Panc1 (cell line): ENCODE data around the gene B4GALT2. TPM values are rescaled to one million over a fixed set of nuclear protein-coding genes. Genes with fewer than 3 reads are reported as not detected.

Experiments used
- ATAC-seq: fragments of 200-7000 bp; cut with Tn5 transposase; 2 replicates; pipeline ENCODE4 v1.9.1; 2020; ENCODE audit warnings: mild to moderate bottlenecking, moderate library complexity
- BruUV-seq: library from RNA; stranded (reverse); fragments of 400-500 nt; replicated peaks from 2 replicates; lab custom pipeline; 2021; lab: Mats Ljungman, UMichigan
- CTCF ChIA-PET: fragments of 300-600 bp; sonication (Branson Sonifier 250); formaldehyde crosslinking; loops from one replicate; lab custom pipeline; 2022; ENCODE audit warnings: antibody characterized with exemption; lab: Charles Lee
- POLR2A ChIA-PET: fragments of 300-600 bp; sonication (Branson Sonifier 250); formaldehyde crosslinking; loops from one replicate; lab custom pipeline; 2022; ENCODE audit warnings: antibody characterized with exemption; lab: Charles Lee
- DNase-seq: peaks from one replicate; pipeline ENCODE4 v3.0.0-alpha.2; 2010; ENCODE audit warnings: low read depth, low spot score
- H3K27ac ChIP-seq: 2 replicates; pipeline ENCODE4 v1.5.1; 2011; ENCODE audit warnings: mild to moderate bottlenecking, low read length, inconsistent platforms
- H3K27me3 ChIP-seq: fragments of 200-500 bp; sonication (Bioruptor generic); 2 replicates; pipeline ENCODE4 v1.6.0; 2014; ENCODE audit warnings: low read length, inconsistent platforms; ENCODE audit not compliant: control insufficient read depth, insufficient read depth
- H3K36me3 ChIP-seq: fragments of 200-500 bp; sonication (Bioruptor generic); 2 replicates; pipeline ENCODE4 v1.5.1; 2014; ENCODE audit warnings: inconsistent platforms, mild to moderate bottlenecking, low read length, moderate library complexity; ENCODE audit not compliant: control insufficient read depth, insufficient read depth
- H3K4me1 ChIP-seq: 2 replicates; pipeline ENCODE4 v1.5.1; 2011; ENCODE audit warnings: inconsistent platforms, mild to moderate bottlenecking, low read length, moderate library complexity; ENCODE audit not compliant: control insufficient read depth, insufficient read depth
- H3K4me3 ChIP-seq, 2 experiments: 2 replicates each; pipeline ENCODE4 v1.5.1; 2011 to 2012; ENCODE audit warnings: low read depth in 2 of 2, low read length in 2 of 2, mild to moderate bottlenecking in 2 of 2, inconsistent platforms in 1 of 2, moderate library complexity in 1 of 2
- H3K9me3 ChIP-seq: fragments of 200-500 bp; sonication (Bioruptor generic); 2 replicates; pipeline ENCODE4 v1.5.1; 2014; ENCODE audit warnings: low read depth, mild to moderate bottlenecking, inconsistent platforms, low read length, moderate library complexity; ENCODE audit not compliant: control insufficient read depth, insufficient read depth
- POLR2AphosphoS5 ChIP-seq: IDR thresholded peaks from 2 replicates; pipeline ENCODE4 v1.6.1; 2012; ENCODE audit warnings: mild to moderate bottlenecking, low read depth, low read length, moderate library complexity
- SIN3A ChIP-seq: IDR thresholded peaks from 2 replicates; pipeline ENCODE4 v1.6.1; 2012; ENCODE audit warnings: low read depth, mild to moderate bottlenecking, low read length, moderate library complexity, borderline replicate concordance; ENCODE audit not compliant: insufficient read depth
- TCF7L2 ChIP-seq: IDR thresholded peaks from 2 replicates; pipeline ENCODE4 v1.6.1; 2011; ENCODE audit warnings: mild to moderate bottlenecking, low read depth, low read length, inconsistent platforms
- in situ Hi-C: cut with HindIII; loops from 2 replicates; pipeline ENCODE4 v1.10.0; 2016; ENCODE audit warnings: low sequenced_read_pairs, low pct_unique_long_range_greater_than_20kb
- intact Hi-C: fragments of 100-400 bp; cut with micrococcal nuclease; formaldehyde crosslinking; loops from one replicate; pipeline ENCODE4 v1.10.0; 2022; ENCODE audit not compliant: unreplicated experiment
- total RNA-seq: library from RNA; stranded (reverse); gene quantifications from one replicate; pipeline ENCODE4 v1.2.1, GENCODE V29; 2021; ENCODE audit not compliant: unreplicated experiment
- TF ChIP-seq, protein P1 (sequence below), 2 experiments: IDR thresholded peaks; 2 replicates each; pipeline ENCODE4 v1.6.1; 2011 to 2012; ENCODE audit warnings: low read depth in 2 of 2, control low read depth in 1 of 2, low read length in 1 of 2, mild to moderate bottlenecking in 1 of 2, moderate library complexity in 1 of 2; ENCODE audit not compliant: insufficient read depth in 1 of 2
- TF ChIP-seq, protein P2 (sequence below): fragments of 450-650 bp; IDR thresholded peaks from 2 replicates; pipeline ENCODE4 v1.5.1; 2017; ENCODE audit warnings: mild to moderate bottlenecking

Gene B4GALT2
- total RNA-seq, 1 experiment from 2014 or later = 90.1 TPM

- Histone ChIP-seq H3K4me3 (no peak overlapping the region), H3K27ac (no peak overlapping the region), H3K36me3 (no peaks in the 10 kb centered on the region; the same call in 1 of the 2 replicates), H3K4me1 (peaks cover 6% of the 10 kb centered on the region; the same call in 1 of the 2 replicates), H3K9me3 (no peaks in the 10 kb centered on the region), H3K27me3 (no peaks in the 10 kb centered on the region)
- in situ Hi-C loops (no loop called here), intact Hi-C loops (loop anchor here (1.0 to 5.0 kb wide), 2 partner anchors 31 to 44 kb away; partner anchors contain the start of gene CCDC24)
- no TSS peak for BruUV-seq
- POLR2A ChIA-PET = no interaction called here
- CTCF ChIA-PET = interaction anchor here (3.1 to 3.2 kb wide), 2 partner anchors 13 to 30 kb away, joined by 13 to 20 read pairs; no protein-coding TSS in a partner anchor
- DNase-seq (no peak), ATAC-seq (peak; percentile 47)
- TF ChIP-seq TCF7L2 (no peak), POLR2AphosphoS5 (no peak), SIN3A (no peak)
- TF ChIP-seq, protein P1, sequence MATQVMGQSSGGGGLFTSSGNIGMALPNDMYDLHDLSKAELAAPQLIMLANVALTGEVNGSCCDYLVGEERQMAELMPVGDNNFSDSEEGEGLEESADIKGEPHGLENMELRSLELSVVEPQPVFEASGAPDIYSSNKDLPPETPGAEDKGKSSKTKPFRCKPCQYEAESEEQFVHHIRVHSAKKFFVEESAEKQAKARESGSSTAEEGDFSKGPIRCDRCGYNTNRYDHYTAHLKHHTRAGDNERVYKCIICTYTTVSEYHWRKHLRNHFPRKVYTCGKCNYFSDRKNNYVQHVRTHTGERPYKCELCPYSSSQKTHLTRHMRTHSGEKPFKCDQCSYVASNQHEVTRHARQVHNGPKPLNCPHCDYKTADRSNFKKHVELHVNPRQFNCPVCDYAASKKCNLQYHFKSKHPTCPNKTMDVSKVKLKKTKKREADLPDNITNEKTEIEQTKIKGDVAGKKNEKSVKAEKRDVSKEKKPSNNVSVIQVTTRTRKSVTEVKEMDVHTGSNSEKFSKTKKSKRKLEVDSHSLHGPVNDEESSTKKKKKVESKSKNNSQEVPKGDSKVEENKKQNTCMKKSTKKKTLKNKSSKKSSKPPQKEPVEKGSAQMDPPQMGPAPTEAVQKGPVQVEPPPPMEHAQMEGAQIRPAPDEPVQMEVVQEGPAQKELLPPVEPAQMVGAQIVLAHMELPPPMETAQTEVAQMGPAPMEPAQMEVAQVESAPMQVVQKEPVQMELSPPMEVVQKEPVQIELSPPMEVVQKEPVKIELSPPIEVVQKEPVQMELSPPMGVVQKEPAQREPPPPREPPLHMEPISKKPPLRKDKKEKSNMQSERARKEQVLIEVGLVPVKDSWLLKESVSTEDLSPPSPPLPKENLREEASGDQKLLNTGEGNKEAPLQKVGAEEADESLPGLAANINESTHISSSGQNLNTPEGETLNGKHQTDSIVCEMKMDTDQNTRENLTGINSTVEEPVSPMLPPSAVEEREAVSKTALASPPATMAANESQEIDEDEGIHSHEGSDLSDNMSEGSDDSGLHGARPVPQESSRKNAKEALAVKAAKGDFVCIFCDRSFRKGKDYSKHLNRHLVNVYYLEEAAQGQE (IDR thresholded peaks at IDR 0.05; ENCODE audit: insufficient read depth in 1 of 2, low read depth in 2 of 2, low read length in 1 of 2) = no peak
- TF ChIP-seq, protein P2, sequence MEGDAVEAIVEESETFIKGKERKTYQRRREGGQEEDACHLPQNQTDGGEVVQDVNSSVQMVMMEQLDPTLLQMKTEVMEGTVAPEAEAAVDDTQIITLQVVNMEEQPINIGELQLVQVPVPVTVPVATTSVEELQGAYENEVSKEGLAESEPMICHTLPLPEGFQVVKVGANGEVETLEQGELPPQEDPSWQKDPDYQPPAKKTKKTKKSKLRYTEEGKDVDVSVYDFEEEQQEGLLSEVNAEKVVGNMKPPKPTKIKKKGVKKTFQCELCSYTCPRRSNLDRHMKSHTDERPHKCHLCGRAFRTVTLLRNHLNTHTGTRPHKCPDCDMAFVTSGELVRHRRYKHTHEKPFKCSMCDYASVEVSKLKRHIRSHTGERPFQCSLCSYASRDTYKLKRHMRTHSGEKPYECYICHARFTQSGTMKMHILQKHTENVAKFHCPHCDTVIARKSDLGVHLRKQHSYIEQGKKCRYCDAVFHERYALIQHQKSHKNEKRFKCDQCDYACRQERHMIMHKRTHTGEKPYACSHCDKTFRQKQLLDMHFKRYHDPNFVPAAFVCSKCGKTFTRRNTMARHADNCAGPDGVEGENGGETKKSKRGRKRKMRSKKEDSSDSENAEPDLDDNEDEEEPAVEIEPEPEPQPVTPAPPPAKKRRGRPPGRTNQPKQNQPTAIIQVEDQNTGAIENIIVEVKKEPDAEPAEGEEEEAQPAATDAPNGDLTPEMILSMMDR = no peak
Measured at GRCh38 chr1:44035726-44036408, 56.9 kb downstream of the B4GALT2 start.

DNA sequence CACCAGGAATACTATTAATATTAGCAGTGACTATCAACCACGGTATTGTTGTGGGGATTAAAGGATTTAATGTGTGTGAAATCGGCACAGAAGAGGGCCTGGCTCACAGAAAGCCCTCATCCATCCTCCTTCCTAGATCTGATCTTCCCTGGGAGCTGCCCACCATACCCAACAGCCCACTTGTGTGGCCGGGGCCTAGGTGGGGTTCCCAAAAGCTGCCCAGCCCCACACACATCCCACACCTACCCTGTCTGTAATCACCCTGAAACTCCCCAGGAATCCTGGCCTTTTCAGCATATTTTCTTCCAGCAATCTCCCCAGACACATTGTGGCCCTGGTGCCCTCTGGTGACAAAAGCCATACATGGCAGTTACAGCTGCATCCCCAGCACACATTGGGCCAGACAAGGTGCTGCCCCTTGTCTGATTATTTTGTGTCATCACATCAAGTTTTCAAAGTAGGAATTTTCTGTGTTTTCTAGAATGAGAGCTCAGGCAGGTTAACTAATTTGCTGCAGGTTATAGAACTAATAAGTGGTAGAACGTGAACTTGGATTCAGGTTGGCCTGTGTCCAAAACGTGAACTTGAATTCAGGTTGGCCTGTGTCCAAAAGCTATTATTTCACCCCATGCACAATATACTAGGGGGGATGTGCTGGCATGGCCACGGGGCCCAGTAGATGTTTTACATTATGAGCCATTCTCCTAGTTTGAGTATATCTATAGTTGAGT, 57.6 kb downstream of the B4GALT2 start:
- Histone ChIP-seq H3K27ac (no peak overlapping the region), H3K9me3 (no peaks in the 10 kb centered on the region), H3K4me1 (peaks cover 3% of the 10 kb centered on the region; the same call in 1 of the 2 replicates), H3K4me3 (no peak overlapping the region), H3K27me3 (no peaks in the 10 kb centered on the region), H3K36me3 (no peaks in the 10 kb centered on the region)
- no TSS peak for BruUV-seq
- in situ Hi-C loops = no loop called here
- ChIA-PET CTCF (interaction anchor here (0.6 to 3.2 kb wide), 4 partner anchors 12 to 481 kb away, joined by 3 to 20 read pairs (median 11); no protein-coding TSS in a partner anchor), POLR2A (no interaction called here)
- no peak for DNase-seq
- intact Hi-C loops = loop anchor here (1.0 to 5.0 kb wide), 2 partner anchors 31 to 44 kb away; partner anchors contain the start of gene CCDC24
- ATAC-seq = peak; percentile 87
- TF ChIP-seq, protein P2 = peak; percentile 92
- TF ChIP-seq, protein P1 (IDR thresholded peaks at IDR 0.05; ENCODE audit: insufficient read depth in 1 of 2, low read depth in 2 of 2, low read length in 1 of 2) = no peak
- TF ChIP-seq TCF7L2 (no peak), POLR2AphosphoS5 (no peak)
